Measurements from ENCODE around the gene TFDP2. TPM values are rescaled to one million over a fixed set of nuclear protein-coding genes. Genes with fewer than 3 reads are reported as not detected.

TFDP2 gene
- total and polyA plus RNA-seq, 9 of the 15 experiments (the other 6 are each of a cell fraction or from before 2014, with no cell fraction given) = 95.6 to 179 (median 126) TPM

DNA sequence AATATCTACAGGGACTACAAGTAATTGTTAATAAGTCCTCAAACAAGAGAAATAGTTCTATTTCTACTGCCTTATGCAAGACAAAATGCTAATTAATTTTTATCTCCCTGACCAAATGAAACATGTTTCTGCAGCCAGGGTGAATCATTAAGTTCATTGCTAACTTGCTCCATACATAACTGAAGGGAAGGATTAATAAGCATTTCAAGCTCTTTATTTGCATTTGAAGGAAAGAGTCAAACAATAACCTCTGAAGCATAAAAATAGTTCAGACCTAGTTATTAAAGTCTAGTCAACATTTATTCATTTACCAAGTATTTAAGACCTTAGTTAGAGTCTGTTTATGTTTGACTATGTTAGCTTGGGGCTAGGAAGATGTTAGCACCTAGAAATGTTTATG, 152.9 kb downstream of the TFDP2 start:
- peaks cover 54% of the 10 kb centered on the region for H3K36me3 ChIP-seq (ENCODE audit: control insufficient read depth, insufficient read depth, low read length)
- POLR2A ChIA-PET = interaction anchor here (0.6 kb wide), 1 partner anchor 69 kb away, joined by 3 read pairs; no protein-coding TSS in a partner anchor
- intact Hi-C loops (cut with micrococcal nuclease) = loop anchor here (10.0 kb wide), 1 partner anchor 532 kb away; no protein-coding TSS in a partner anchor

DNA sequence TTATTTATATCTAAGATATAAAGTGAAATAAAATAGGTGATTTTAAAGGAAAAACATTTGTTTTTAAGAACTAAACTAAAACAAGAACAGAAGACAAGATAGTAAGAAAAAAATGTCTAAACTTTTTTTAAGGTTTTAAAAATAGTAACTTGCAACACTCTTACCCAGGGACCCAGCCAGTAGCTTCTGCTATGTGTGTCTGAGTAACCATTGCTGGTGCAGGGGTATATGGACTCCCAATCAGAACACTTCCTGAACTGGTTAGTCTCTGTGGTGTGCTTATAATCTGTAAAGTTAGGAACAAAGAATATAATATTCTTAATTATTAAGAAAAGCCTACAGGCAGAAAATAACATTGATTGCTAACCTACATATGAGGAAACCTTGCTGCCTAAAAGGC, 154.5 kb downstream of the TFDP2 start:
- H3K4me3 ChIP-seq = no peak overlapping the region
- BruUV-seq (replicated peaks) = no TSS peak
- peaks cover 44% of the 10 kb centered on the region for H3K36me3 ChIP-seq (ENCODE audit: control insufficient read depth, insufficient read depth, low read length)
- TF ChIP-seq SPI1 (IDR thresholded peaks at IDR 0.05; ENCODE audit: borderline replicate concordance, low read depth, low read length) = no peak
- TF ChIP-seq, protein P1, sequence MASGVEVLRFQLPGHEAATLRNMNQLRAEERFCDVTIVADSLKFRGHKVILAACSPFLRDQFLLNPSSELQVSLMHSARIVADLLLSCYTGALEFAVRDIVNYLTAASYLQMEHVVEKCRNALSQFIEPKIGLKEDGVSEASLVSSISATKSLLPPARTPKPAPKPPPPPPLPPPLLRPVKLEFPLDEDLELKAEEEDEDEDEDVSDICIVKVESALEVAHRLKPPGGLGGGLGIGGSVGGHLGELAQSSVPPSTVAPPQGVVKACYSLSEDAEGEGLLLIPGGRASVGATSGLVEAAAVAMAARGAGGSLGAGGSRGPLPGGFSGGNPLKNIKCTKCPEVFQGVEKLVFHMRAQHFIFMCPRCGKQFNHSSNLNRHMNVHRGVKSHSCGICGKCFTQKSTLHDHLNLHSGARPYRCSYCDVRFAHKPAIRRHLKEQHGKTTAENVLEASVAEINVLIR (CRISPR knock-in tag; IDR thresholded peaks at IDR 0.05) = no peak
- TF ChIP-seq, protein P2, sequence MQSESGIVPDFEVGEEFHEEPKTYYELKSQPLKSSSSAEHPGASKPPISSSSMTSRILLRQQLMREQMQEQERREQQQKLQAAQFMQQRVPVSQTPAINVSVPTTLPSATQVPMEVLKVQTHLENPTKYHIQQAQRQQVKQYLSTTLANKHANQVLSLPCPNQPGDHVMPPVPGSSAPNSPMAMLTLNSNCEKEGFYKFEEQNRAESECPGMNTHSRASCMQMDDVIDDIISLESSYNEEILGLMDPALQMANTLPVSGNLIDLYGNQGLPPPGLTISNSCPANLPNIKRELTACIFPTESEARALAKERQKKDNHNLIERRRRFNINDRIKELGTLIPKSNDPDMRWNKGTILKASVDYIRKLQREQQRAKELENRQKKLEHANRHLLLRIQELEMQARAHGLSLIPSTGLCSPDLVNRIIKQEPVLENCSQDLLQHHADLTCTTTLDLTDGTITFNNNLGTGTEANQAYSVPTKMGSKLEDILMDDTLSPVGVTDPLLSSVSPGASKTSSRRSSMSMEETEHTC (IDR thresholded peaks at IDR 0.05) = no peak
- no peak for TF ChIP-seq FOS (IDR thresholded peaks at IDR 0.05; ENCODE audit: extremely low read depth, insufficient read length)
- intact Hi-C loops (cut with micrococcal nuclease) = loop anchor here (10.0 kb wide), 1 partner anchor 530 kb away; no protein-coding TSS in a partner anchor
- H3K9me3 ChIP-seq (replicated peaks; ENCODE audit: control insufficient read depth, insufficient read depth, low read depth, low read length) = no peaks in the 10 kb centered on the region
- no peak overlapping the region for H3K27ac ChIP-seq (ENCODE audit: extremely low read depth, low read depth, low read length)
- FAIRE-seq (no peak), ATAC-seq (no peak), DNase-seq (ENCODE audit: extremely low read depth in 1 of 4, low spot score in 3 of 4) (no peak)
- CTCF ChIA-PET (ENCODE audit: low intra/inter-chr PET ratio) = interaction anchor here (1.1 kb wide), 1 partner anchor 350 kb away, joined by 4 read pairs; no protein-coding TSS in a partner anchor
- POLR2A ChIA-PET = no interaction called here
- no peaks in the 10 kb centered on the region for H3K4me1 ChIP-seq (replicated peaks in 1 of 2; ENCODE audit: control insufficient read depth in 2 of 2, insufficient read depth in 2 of 2, low read length in 2 of 2)
- H3K79me2 ChIP-seq (ENCODE audit: control insufficient read depth, insufficient read depth, low read length) = peaks cover 18% of the 10 kb centered on the region; the same call in 2 of the 3 replicates
- no peaks in the 10 kb centered on the region for H3K27me3 ChIP-seq (ENCODE audit: control insufficient read depth in 2 of 2, insufficient read depth in 2 of 2, low read length in 2 of 2)
- H3K9me1 ChIP-seq (ENCODE audit: control insufficient read depth, insufficient read depth, low read length) = no peaks in the 10 kb centered on the region
- H4K20me1 ChIP-seq (replicated peaks; ENCODE audit: control insufficient read depth, insufficient read depth, low read length) = 0 out of 2 replicates have a peak, but pooled peaks cover 4% of the 10 kb centered on the region
- no peak overlapping the region for H3K4me2 ChIP-seq (ENCODE audit: insufficient read depth, low read length)
- no peak overlapping the region for H2AFZ ChIP-seq (ENCODE audit: low read depth, low read length)
- H3K9ac ChIP-seq (ENCODE audit: insufficient read depth in 1 of 2, low read depth in 2 of 2, low read length in 2 of 2) = no peak overlapping the region
- in situ Hi-C loops (cut with MboI) = no loop called here

More for the DNA sequence above, 152.9 kb downstream of the TFDP2 start:
- H3K9ac ChIP-seq (ENCODE audit: insufficient read depth in 1 of 2, low read depth in 2 of 2, low read length in 2 of 2) = no peak overlapping the region
- H3K9me3 ChIP-seq (replicated peaks; ENCODE audit: control insufficient read depth, insufficient read depth, low read depth, low read length) = no peaks in the 10 kb centered on the region
- ATAC-seq = no peak
- H3K4me2 ChIP-seq (ENCODE audit: insufficient read depth, low read length) = no peak overlapping the region
- H3K79me2 ChIP-seq (ENCODE audit: control insufficient read depth, insufficient read depth, low read length) = peaks cover 22% of the 10 kb centered on the region; the same call in 2 of the 3 replicates
- no peak for TF ChIP-seq CBX8 (IDR thresholded peaks at IDR 0.05; ENCODE audit: borderline replicate concordance, extremely low read depth, low read depth, low read length, poor library complexity, severe bottlenecking)
- no peak for DNase-seq (ENCODE audit: extremely low read depth in 1 of 4, low spot score in 3 of 4)
- no peak overlapping the region for H3K4me3 ChIP-seq
- no peak overlapping the region for H2AFZ ChIP-seq (ENCODE audit: low read depth, low read length)
- 0 out of 2 replicates have a peak, but pooled peaks cover 4% of the 10 kb centered on the region for H4K20me1 ChIP-seq (replicated peaks; ENCODE audit: control insufficient read depth, insufficient read depth, low read length)
- H3K4me1 ChIP-seq (replicated peaks in 1 of 2; ENCODE audit: control insufficient read depth in 2 of 2, insufficient read depth in 2 of 2, low read length in 2 of 2) = no peaks in the 10 kb centered on the region; a peak in 1 of 5 replicates
- H3K27ac ChIP-seq (ENCODE audit: extremely low read depth, low read depth, low read length) = no peak overlapping the region
- in situ Hi-C loops (cut with MboI) = no loop called here
- peak; percentile 6 for FAIRE-seq
- no TSS peak for BruUV-seq (replicated peaks)
- CTCF ChIA-PET (ENCODE audit: low intra/inter-chr PET ratio) = interaction anchor here (1.4 kb wide), 1 partner anchor 352 kb away, joined by 3 read pairs; no protein-coding TSS in a partner anchor
- H3K9me1 ChIP-seq (ENCODE audit: control insufficient read depth, insufficient read depth, low read length) = no peaks in the 10 kb centered on the region
- no peaks in the 10 kb centered on the region for H3K27me3 ChIP-seq (ENCODE audit: control insufficient read depth in 2 of 2, insufficient read depth in 2 of 2, low read length in 2 of 2)

All from K562 (cell line).